Mesothelial cell of epicardium (in vitro differentiated cells): ENCODE results near the gene MEIS1. TPM values are rescaled to one million over a fixed set of nuclear protein-coding genes. Genes with fewer than 3 reads are reported as not detected.

Source experiments
- DNase-seq, 2 experiments: peaks; one replicate each; pipeline ENCODE4 v3.0.0; 2021; ENCODE audit warnings: low spot score in 2 of 2; ENCODE audit not compliant: unreplicated experiment in 2 of 2
- H3K27ac Mint-ChIP-seq: 2 replicates; pipeline ENCODE4 v1.8.0; 2021; ENCODE audit warnings: mixed read lengths
- H3K27me3 Mint-ChIP-seq: 2 replicates; pipeline ENCODE4 v1.8.0; 2021; ENCODE audit warnings: low read depth, mixed read lengths
- H3K36me3 Mint-ChIP-seq: 2 replicates; pipeline ENCODE4 v1.8.0; 2021; ENCODE audit warnings: mixed read lengths
- H3K4me1 Mint-ChIP-seq: 2 replicates; pipeline ENCODE4 v1.8.0; 2021; ENCODE audit warnings: mixed read lengths
- H3K4me3 Mint-ChIP-seq: 2 replicates; pipeline ENCODE4 v1.8.0; 2021; ENCODE audit warnings: mild to moderate bottlenecking, moderate library complexity, mixed read lengths
- H3K9me3 Mint-ChIP-seq: 2 replicates; pipeline ENCODE4 v1.8.0; 2021; ENCODE audit warnings: mixed read lengths
- CTCF ChIP-seq: fragments of 200-600 bp; sonication (generic); IDR thresholded peaks from one replicate; pipeline ENCODE4 v1.5.0; 2021; ENCODE audit warnings: antibody characterized with exemption; ENCODE audit not compliant: unreplicated experiment
- total RNA-seq: library from RNA; stranded (reverse); gene quantifications from 3 replicates; pipeline ENCODE4 v1.2.1, GENCODE V29; 2021

Gene MEIS1
- total RNA-seq, 1 donor from 2014 or later = 324 TPM

- Mint-ChIP-seq H3K27ac (no peak overlapping the region), H3K9me3 (peaks cover 16% of the 10 kb centered on the region), H3K36me3 (peaks cover 13% of the 10 kb centered on the region), H3K4me1 (peaks cover 4% of the 10 kb centered on the region), H3K27me3 (no peaks in the 10 kb centered on the region), H3K4me3 (no peak overlapping the region)
- no peak for DNase-seq
- no peak for TF ChIP-seq CTCF
Measured at GRCh38 chr2:66595556-66595955, 160.6 kb downstream of the MEIS1 start.

- no peak for DNase-seq
- peaks cover 16% of the 10 kb centered on the region for H3K9me3 Mint-ChIP-seq
- peaks cover 4% of the 10 kb centered on the region for H3K4me1 Mint-ChIP-seq
- no peak for TF ChIP-seq CTCF
- H3K4me3 Mint-ChIP-seq = no peak overlapping the region
- H3K27me3 Mint-ChIP-seq = no peaks in the 10 kb centered on the region
- H3K27ac Mint-ChIP-seq = no peak overlapping the region
- H3K36me3 Mint-ChIP-seq = peaks cover 13% of the 10 kb centered on the region
Measured at GRCh38 chr2:66596256-66596655, 161.3 kb downstream of the MEIS1 start.

- H3K4me1 Mint-ChIP-seq = peaks cover 15% of the 10 kb centered on the region
- no peak overlapping the region for H3K4me3 Mint-ChIP-seq
- no peak for TF ChIP-seq CTCF
- no peak for DNase-seq
- no peaks in the 10 kb centered on the region for H3K27me3 Mint-ChIP-seq
- H3K36me3 Mint-ChIP-seq = peaks cover 13% of the 10 kb centered on the region
- H3K9me3 Mint-ChIP-seq = peaks cover 16% of the 10 kb centered on the region
- no peak overlapping the region for H3K27ac Mint-ChIP-seq
Measured at GRCh38 chr2:66601624-66602023, 166.7 kb downstream of the MEIS1 start.

GRCh38 chr2:66602341-66602740 is 167.4 kb downstream of the MEIS1 start:
- H3K27me3 Mint-ChIP-seq = no peaks in the 10 kb centered on the region

GRCh38 chr2:66604326-66604725 is 169.4 kb downstream of the MEIS1 start:
- TF ChIP-seq CTCF = no peak
- Mint-ChIP-seq H3K4me1 (peaks cover 15% of the 10 kb centered on the region), H3K4me3 (no peak overlapping the region), H3K36me3 (peaks cover 1% of the 10 kb centered on the region), H3K9me3 (peaks cover 5% of the 10 kb centered on the region), H3K27ac (no peak overlapping the region), H3K27me3 (no peaks in the 10 kb centered on the region)
- DNase-seq = no peak

More at GRCh38 chr2:66602341-66602740, 167.4 kb downstream of the MEIS1 start:
- H3K4me3 Mint-ChIP-seq = no peak overlapping the region
- no peak for TF ChIP-seq CTCF
- H3K4me1 Mint-ChIP-seq = peaks cover 15% of the 10 kb centered on the region
- H3K9me3 Mint-ChIP-seq = peaks cover 16% of the 10 kb centered on the region
- no peak for DNase-seq
- H3K27ac Mint-ChIP-seq = no peak overlapping the region
- H3K36me3 Mint-ChIP-seq = peaks cover 10% of the 10 kb centered on the region

GRCh38 chr2:66604976-66605375 is 170.1 kb downstream of the MEIS1 start:
- Mint-ChIP-seq H3K4me1 (peaks cover 15% of the 10 kb centered on the region), H3K4me3 (no peak overlapping the region), H3K36me3 (no peaks in the 10 kb centered on the region), H3K27me3 (no peaks in the 10 kb centered on the region), H3K9me3 (no peaks in the 10 kb centered on the region), H3K27ac (no peak overlapping the region)
- TF ChIP-seq CTCF = no peak
- no peak for DNase-seq
